IMR-90 (cell line): ENCODE results near the gene CERK. TPM values are rescaled to one million over a fixed set of nuclear protein-coding genes. Genes with fewer than 3 reads are reported as not detected.

Experiments used
- ATAC-seq: fragments of 200-7000 bp; cut with Tn5 transposase; 2 replicates; pipeline ENCODE4 v1.9.1; 2020; ENCODE audit warnings: low read depth, mild to moderate bottlenecking, moderate library complexity
- BruUV-seq: library from RNA; stranded (reverse); fragments of 400-500 nt; replicated peaks from 2 replicates; lab custom pipeline; 2021; lab: Mats Ljungman, UMichigan
- CTCF ChIA-PET: fragments of 300-600 bp; formaldehyde crosslinking; extraction: SDS; loops from one replicate; lab custom pipeline; 2021; ENCODE audit warnings: antibody characterized with exemption; lab: Yijun Ruan, JAX
- POLR2A ChIA-PET: fragments of 300-600 bp; sonication (Branson Sonifier 250); formaldehyde crosslinking; loops from one replicate; lab custom pipeline; 2022; ENCODE audit warnings: antibody characterized with exemption; ENCODE audit not compliant: unreplicated experiment; lab: Charles Lee
- DNase-seq: peaks from one replicate; pipeline ENCODE4 v3.0.0; 2013
- H2AFZ ChIP-seq: replicated peaks from 2 replicates; pipeline ENCODE3; 2013; ENCODE audit warnings: low read length, mild to moderate bottlenecking; ENCODE audit not compliant: poor library complexity
- H2AK5ac ChIP-seq: 2 replicates; pipeline ENCODE4 v1.6.1; 2013; ENCODE audit warnings: low read depth, low read length, inconsistent platforms
- H2AK9ac ChIP-seq: replicated peaks from 2 replicates; pipeline ENCODE3; 2013; ENCODE audit warnings: mild to moderate bottlenecking, low read depth, low read length, moderate library complexity; ENCODE audit not compliant: poor library complexity
- H2BK120ac ChIP-seq: 2 replicates; pipeline ENCODE4 v1.6.1; 2013; ENCODE audit warnings: low read depth, low read length, inconsistent platforms
- H2BK15ac ChIP-seq: 3 replicates; pipeline ENCODE4 v1.6.1; 2013; ENCODE audit warnings: low read depth, low read length, inconsistent platforms
- H2BK20ac ChIP-seq: 2 replicates; pipeline ENCODE4 v1.6.1; 2013; ENCODE audit warnings: low read depth, mild to moderate bottlenecking, inconsistent platforms, low read length, moderate library complexity
- H2BK5ac ChIP-seq: 2 replicates; pipeline ENCODE4 v1.6.1; 2013; ENCODE audit warnings: mild to moderate bottlenecking, low read depth, low read length, inconsistent platforms; ENCODE audit not compliant: poor library complexity, severe bottlenecking
- H3K14ac ChIP-seq: replicated peaks from 2 replicates; pipeline ENCODE4 v1.6.1; 2013; ENCODE audit warnings: low read depth, low read length, inconsistent platforms
- H3K18ac ChIP-seq: 2 replicates; pipeline ENCODE4 v1.6.1; 2013; ENCODE audit warnings: low read depth, low read length, control low read depth
- H3K23ac ChIP-seq: 2 replicates; pipeline ENCODE4 v1.6.1; 2013; ENCODE audit warnings: low read depth, low read length, inconsistent platforms
- H3K27ac ChIP-seq: 2 replicates; pipeline ENCODE4 v1.5.1; 2013; ENCODE audit warnings: mild to moderate bottlenecking, control low read depth, low read length; ENCODE audit not compliant: insufficient read depth
- H3K27me3 ChIP-seq: 2 replicates; pipeline ENCODE4 v1.6.1; 2013; ENCODE audit warnings: low read length; ENCODE audit not compliant: control insufficient read depth, insufficient read depth
- H3K36me3 ChIP-seq: 2 replicates; pipeline ENCODE4 v1.6.1; 2013; ENCODE audit warnings: low read length, mixed read lengths; ENCODE audit not compliant: control insufficient read depth, insufficient read depth
- H3K4ac ChIP-seq: 2 replicates; pipeline ENCODE4 v1.6.1; 2013; ENCODE audit warnings: low read depth, low read length, inconsistent platforms
- H3K4me1 ChIP-seq: 2 replicates; pipeline ENCODE4 v1.6.1; 2013; ENCODE audit warnings: low read length, mixed read lengths; ENCODE audit not compliant: control insufficient read depth, insufficient read depth
- H3K4me2 ChIP-seq: 2 replicates; pipeline ENCODE4 v1.6.1; 2013; ENCODE audit warnings: low read depth, mild to moderate bottlenecking, control low read depth, low read length, moderate library complexity
- H3K4me3 ChIP-seq: 2 replicates; pipeline ENCODE4 v1.5.1; 2013; ENCODE audit warnings: low read depth, mild to moderate bottlenecking, control low read depth, low read length, moderate library complexity; ENCODE audit not compliant: insufficient read depth
- H3K56ac ChIP-seq: 2 replicates; pipeline ENCODE4 v1.6.1; 2013; ENCODE audit warnings: low read length, inconsistent platforms; ENCODE audit not compliant: insufficient read depth; ENCODE audit errors: extremely low read depth
- H3K79me1 ChIP-seq, 2 experiments: 2 replicates each; pipeline ENCODE4 v1.6.1; 2013; ENCODE audit warnings: low read length in 2 of 2, inconsistent platforms in 1 of 2, low read depth in 1 of 2
- H3K9ac ChIP-seq: 2 replicates; pipeline ENCODE4 v1.6.1; 2013; ENCODE audit warnings: low read depth, low read length, control low read depth
- H3K9me1 ChIP-seq: 2 replicates; pipeline ENCODE4 v1.6.1; 2013; ENCODE audit warnings: low read length, inconsistent platforms; ENCODE audit not compliant: insufficient read depth
- H3K9me3 ChIP-seq: 2 replicates; pipeline ENCODE4 v1.6.1; 2013; ENCODE audit warnings: low read length; ENCODE audit not compliant: control insufficient read depth, insufficient read depth
- H4K20me1 ChIP-seq: 2 replicates; pipeline ENCODE4 v1.6.1; 2013; ENCODE audit warnings: low read length, inconsistent platforms; ENCODE audit not compliant: insufficient read depth
- H4K5ac ChIP-seq: 2 replicates; pipeline ENCODE4 v1.6.1; 2013; ENCODE audit warnings: mild to moderate bottlenecking, low read depth, low read length, control low read depth
- H4K8ac ChIP-seq, 2 experiments: 2 replicates each; pipeline ENCODE4 v1.6.1; 2013; ENCODE audit warnings: low read depth in 2 of 2, low read length in 2 of 2, control low read depth in 1 of 2, inconsistent platforms in 1 of 2
- H4K91ac ChIP-seq: 2 replicates; pipeline ENCODE4 v1.6.1; 2013; ENCODE audit warnings: low read depth, low read length, inconsistent platforms; ENCODE audit not compliant: insufficient read depth
- BHLHE40 ChIP-seq: fragments of 150-350 bp; IDR thresholded peaks from 2 replicates; pipeline ENCODE4 v1.6.1; 2016; ENCODE audit warnings: mild to moderate bottlenecking, low read depth, low read length
- CEBPB ChIP-seq: IDR thresholded peaks from 2 replicates; pipeline ENCODE4 v1.6.1; 2012; ENCODE audit warnings: low read depth, low read length, improper control_type of control experiment
- CTCF ChIP-seq: conservative IDR thresholded peaks from 2 replicates; pipeline ENCODE4 v1.5.1; 2012; ENCODE audit warnings: mild to moderate bottlenecking, low read depth, low read length, improper control_type of control experiment
- ELK1 ChIP-seq: fragments of 150-350 bp; IDR thresholded peaks from 2 replicates; pipeline ENCODE4 v1.6.1; 2016; ENCODE audit warnings: low read depth, mild to moderate bottlenecking, low read length, moderate library complexity, borderline replicate concordance
- MXI1 ChIP-seq: IDR thresholded peaks from 2 replicates; pipeline ENCODE4 v1.6.1; 2012; ENCODE audit warnings: low read depth, mild to moderate bottlenecking, low read length, moderate library complexity, borderline replicate concordance
- NFE2L2 ChIP-seq: fragments of 150-350 bp; IDR thresholded peaks from 2 replicates; pipeline ENCODE4 v1.6.1; 2016; ENCODE audit warnings: low read depth, mild to moderate bottlenecking, low read length
- POLR2A ChIP-seq: IDR thresholded peaks from 2 replicates; pipeline ENCODE4 v1.6.1; 2012; ENCODE audit warnings: mild to moderate bottlenecking, low read depth, low read length
- RAD21 ChIP-seq: IDR thresholded peaks from 2 replicates; pipeline ENCODE4 v1.6.1; 2012; ENCODE audit warnings: low read length, improper control_type of control experiment
- RCOR1 ChIP-seq: IDR thresholded peaks from 2 replicates; pipeline ENCODE4 v1.6.1; 2012; ENCODE audit warnings: mild to moderate bottlenecking, low read length, improper control_type of control experiment; ENCODE audit not compliant: insufficient replicate concordance
- RFX5 ChIP-seq: IDR thresholded peaks from 2 replicates; pipeline ENCODE4 v1.8.0; 2012; ENCODE audit warnings: low read depth, mild to moderate bottlenecking, low read length, moderate library complexity
- WGBS, 2 experiments: methylation state at CpG; one replicate each; pipeline versions ENCODE4 v1.1.5 to v1.1.7; 2013; ENCODE audit warnings: missing lambda C conversion rate in 2 of 2; ENCODE audit not compliant: insufficient read length in 1 of 2; ENCODE audit errors: extremely low coverage in 2 of 2; 5-methylcytosine and 5-hydroxymethylcytosine counted together
- dilution Hi-C: fragments of 300-500 bp; cut with HindIII; formaldehyde crosslinking; loops from one replicate; pipeline ENCODE4 v1.14.3; 2018; ENCODE audit warnings: low sequenced_read_pairs; ENCODE audit not compliant: unreplicated experiment
- in situ Hi-C: fragments of 300-500 bp; cut with MboI; formaldehyde crosslinking; loops from 3 replicates; pipeline ENCODE4 v1.14.3; 2019; ENCODE audit warnings: low sequenced_read_pairs, inconsistent platforms, mixed read lengths
- intact Hi-C: fragments of 100-400 bp; cut with micrococcal nuclease; formaldehyde crosslinking; loops from 2 replicates; pipeline ENCODE4 v1.10.0; 2022
- polyA plus RNA-seq, 3 experiments: library from polyadenylated mRNA; depleted of rRNA; stranded (reverse); fragments of >200 nt; gene quantifications; 2 replicates each; pipeline ENCODE4 v1.2.3, GENCODE V29; 2012; ENCODE audit warnings: low replicate concordance in 1 of 3
- total RNA-seq: library from RNA; depleted of rRNA; stranded (reverse); fragments of >200 nt; gene quantifications from 2 replicates; pipeline ENCODE4 v1.2.3, GENCODE V29; 2012

CERK gene
- total and polyA plus RNA-seq, 2 of the 4 experiments (the other 2 are of a cell fraction), result 25.3 to 38.7 TPM

- ATAC-seq (no peak), DNase-seq (no peak)
- peaks cover 25% of the 10 kb centered on the region for H3K4me1 ChIP-seq
- H2BK120ac ChIP-seq, result peak overlapping the region; percentile 90
- peak overlapping the region; percentile 78 to 83 for H4K8ac ChIP-seq
- peak overlapping the region; percentile 92 for H2BK5ac ChIP-seq
- WGBS, 2 experiments, result 56% methylated on average over 1 of the region's 6 CpGs; no CpG with 5 or more reads in 1 of the 2 experiments
- peak overlapping the region; percentile 93 for H2BK20ac ChIP-seq
- no peak overlapping the region for H3K4me2 ChIP-seq
- peak overlapping the region; percentile 62 for H3K18ac ChIP-seq
- intact Hi-C loops, result loop anchor here (2.0 kb wide), 1 partner anchor 60 kb away; no protein-coding TSS in a partner anchor
- H3K79me1 ChIP-seq, result peaks cover 0 to 11% of the 10 kb centered on the region in 2 experiments; a peak in 1 of 4 replicates
- no peak overlapping the region for H3K4me3 ChIP-seq
- H3K4ac ChIP-seq, result peak overlapping the region; percentile 94
- TF ChIP-seq CTCF (no peak), ELK1 (no peak), MXI1 (no peak), RAD21 (no peak), NFE2L2 (no peak), BHLHE40 (no peak), POLR2A (no peak), CEBPB (no peak), RFX5 (no peak), RCOR1 (no peak)
- no peaks in the 10 kb centered on the region for H3K27me3 ChIP-seq
- peak overlapping the region; percentile 90 for H3K27ac ChIP-seq
- BruUV-seq, result no TSS peak
- H3K36me3 ChIP-seq, result no peaks in the 10 kb centered on the region
- no peaks in the 10 kb centered on the region for H3K9me3 ChIP-seq
- ChIA-PET POLR2A (interaction anchor here (2.0 kb wide), 1 partner anchor 8 kb away, joined by 9 read pairs; the partner anchor contains the start of gene TBC1D22A), CTCF (no interaction called here)
- peak overlapping the region; percentile 85 for H2AFZ ChIP-seq
- H4K91ac ChIP-seq, result peak overlapping the region; percentile 100
- peak overlapping the region; percentile 60 for H3K23ac ChIP-seq
- in situ Hi-C loops, result no loop called here
- dilution Hi-C loops, result no loop called here
- H2AK5ac ChIP-seq, result peak overlapping the region; percentile 100
- H3K9me1 ChIP-seq, result peaks cover 27% of the 10 kb centered on the region
- H3K9ac ChIP-seq, result no peak overlapping the region
- H3K56ac ChIP-seq, result peak overlapping the region; percentile 38; the same call in 1 of the 2 replicates
- peak overlapping the region; percentile 98 for H2AK9ac ChIP-seq
- peak overlapping the region; percentile 70 for H4K5ac ChIP-seq
- no peaks in the 10 kb centered on the region for H4K20me1 ChIP-seq
- peak overlapping the region; percentile 82 for H3K14ac ChIP-seq
- peak overlapping the region; percentile 96; the same call in 2 of the 3 replicates for H2BK15ac ChIP-seq
Measured at GRCh38 chr22:46754826-46755225, 16.8 kb upstream of the CERK start.
